Right atrium auricular region (tissue), 2 donors: ENCODE measurements around the gene TUBD1. TPM values are rescaled to one million over a fixed set of nuclear protein-coding genes. Genes with fewer than 3 reads are reported as not detected.
A peak's percentile ranks its signal among the peaks of the same experiment; 100 is the strongest.

Source experiments
- DNase-seq: peaks from one replicate; pipeline ENCODE4 v3.0.0-alpha.2; 2019; ENCODE audit warnings: low spot score
- H3K27ac ChIP-seq, 2 donors: fragments of 200-600 bp; sonication (generic); 1 replicate in 1 of 2; 2 replicates in 1 of 2; pipeline ENCODE4 v1.5.1; 2016 to 2019
- H3K27me3 ChIP-seq, 2 donors: fragments of 200-600 bp; sonication (generic); one replicate each; pipeline versions ENCODE4 v1.5.1 to v1.6.0; 2017 to 2019
- H3K36me3 ChIP-seq: fragments of 200-600 bp; sonication (generic); one replicate; pipeline ENCODE4 v1.5.1; 2016
- H3K4me1 ChIP-seq, 2 donors: fragments of 200-600 bp; sonication (generic); one replicate each; pipeline versions ENCODE4 v1.5.1 to v1.6.0; 2017 to 2019
- H3K4me3 ChIP-seq, 2 donors: fragments of 200-600 bp; sonication (generic); 1 replicate in 1 of 2; 2 replicates in 1 of 2; pipeline ENCODE4 v1.5.1; 2017 to 2019; ENCODE audit warnings: mild to moderate bottlenecking in 1 of 2, moderate library complexity in 1 of 2
- H3K9me3 ChIP-seq, 2 donors: fragments of 200-600 bp; sonication (generic); one replicate each; pipeline ENCODE4 v1.5.1; 2019
- total RNA-seq, 2 donors: library from RNA; depleted of rRNA; stranded (reverse); fragments of >200 nt; gene quantifications; one replicate each; pipeline ENCODE4 v1.1.0, GENCODE V29; 2016
- TF ChIP-seq, protein P1 (sequence below), 2 donors: fragments of 200-600 bp; sonication (generic); IDR thresholded peaks; one replicate each; pipeline ENCODE4 v1.5.1; 2019; ENCODE audit warnings: antibody characterized with exemption in 2 of 2

Gene TUBD1
- total RNA-seq, 2 donors from 2014 or later = 6.1 to 8.0 TPM

DNA sequence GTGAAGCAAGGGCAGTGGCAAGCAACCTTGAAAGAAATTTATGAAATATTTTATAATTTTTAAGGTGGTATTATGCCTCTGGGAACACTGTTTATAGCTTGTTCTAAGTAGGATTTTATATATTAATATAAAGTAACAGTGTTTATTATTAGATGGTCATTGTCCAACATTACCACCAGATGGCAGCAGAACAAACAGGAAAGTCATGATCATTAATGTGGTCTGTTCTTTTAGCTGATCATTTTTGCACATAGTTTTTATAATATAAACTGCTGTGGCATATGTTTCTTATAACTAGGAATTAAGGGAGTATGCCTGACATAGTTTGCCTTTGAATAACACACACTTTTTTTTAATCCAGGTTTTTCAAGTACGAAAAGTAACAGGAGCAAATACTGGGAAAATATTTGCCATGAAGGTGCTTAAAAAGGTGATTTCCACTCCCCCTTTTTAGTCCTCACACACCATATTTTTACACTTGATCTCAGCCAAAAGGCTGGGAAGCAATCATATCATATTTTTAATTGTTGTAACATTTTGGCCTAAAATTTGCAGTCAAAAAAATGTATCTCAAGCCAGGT, 21.6 kb upstream of the TUBD1 start:
- no peak for DNase-seq
- Histone ChIP-seq H3K27me3 (no peaks in the 10 kb centered on the region), H3K9me3 (no peaks in the 10 kb centered on the region), H3K36me3 (peaks cover 56% of the 10 kb centered on the region), H3K4me1 (no peaks in the 10 kb centered on the region), H3K27ac (no peak overlapping the region), H3K4me3 (no peak overlapping the region)
- TF ChIP-seq, protein P1, sequence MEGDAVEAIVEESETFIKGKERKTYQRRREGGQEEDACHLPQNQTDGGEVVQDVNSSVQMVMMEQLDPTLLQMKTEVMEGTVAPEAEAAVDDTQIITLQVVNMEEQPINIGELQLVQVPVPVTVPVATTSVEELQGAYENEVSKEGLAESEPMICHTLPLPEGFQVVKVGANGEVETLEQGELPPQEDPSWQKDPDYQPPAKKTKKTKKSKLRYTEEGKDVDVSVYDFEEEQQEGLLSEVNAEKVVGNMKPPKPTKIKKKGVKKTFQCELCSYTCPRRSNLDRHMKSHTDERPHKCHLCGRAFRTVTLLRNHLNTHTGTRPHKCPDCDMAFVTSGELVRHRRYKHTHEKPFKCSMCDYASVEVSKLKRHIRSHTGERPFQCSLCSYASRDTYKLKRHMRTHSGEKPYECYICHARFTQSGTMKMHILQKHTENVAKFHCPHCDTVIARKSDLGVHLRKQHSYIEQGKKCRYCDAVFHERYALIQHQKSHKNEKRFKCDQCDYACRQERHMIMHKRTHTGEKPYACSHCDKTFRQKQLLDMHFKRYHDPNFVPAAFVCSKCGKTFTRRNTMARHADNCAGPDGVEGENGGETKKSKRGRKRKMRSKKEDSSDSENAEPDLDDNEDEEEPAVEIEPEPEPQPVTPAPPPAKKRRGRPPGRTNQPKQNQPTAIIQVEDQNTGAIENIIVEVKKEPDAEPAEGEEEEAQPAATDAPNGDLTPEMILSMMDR (IDR thresholded peaks at IDR 0.05) = peak; percentile 45 to 73

DNA sequence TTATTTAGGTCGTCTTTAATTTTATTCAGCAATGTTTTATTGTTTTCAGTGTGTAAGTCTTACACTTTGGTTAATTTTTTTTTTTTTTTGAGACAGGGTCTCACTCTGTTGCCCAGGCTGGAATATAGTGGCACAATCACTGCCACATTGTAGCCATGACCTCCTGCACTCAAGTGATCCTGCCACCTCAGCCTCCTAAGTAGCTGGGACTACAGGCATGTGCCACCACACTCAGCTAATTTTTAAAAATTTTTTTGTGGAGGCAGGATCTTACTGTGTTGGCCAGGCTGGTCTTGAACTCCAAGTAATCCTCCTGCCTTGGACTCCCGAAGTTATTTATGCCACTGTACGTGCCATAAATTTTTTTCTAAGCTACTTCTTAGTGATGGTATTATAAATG, 14.7 kb upstream of the TUBD1 start:
- DNase-seq = no peak
- Histone ChIP-seq H3K27me3 (no peaks in the 10 kb centered on the region), H3K27ac (no peak overlapping the region), H3K36me3 (peaks cover 1% of the 10 kb centered on the region), H3K4me3 (no peak overlapping the region), H3K9me3 (no peaks in the 10 kb centered on the region), H3K4me1 (no peaks in the 10 kb centered on the region)
- TF ChIP-seq, protein P1 (IDR thresholded peaks at IDR 0.05) = no peak

- H3K4me1 ChIP-seq = peaks cover 0 to 11% of the 10 kb centered on the region in 2 donors
- no peaks in the 10 kb centered on the region for H3K36me3 ChIP-seq
- no peak overlapping the region for H3K4me3 ChIP-seq
- no peaks in the 10 kb centered on the region for H3K27me3 ChIP-seq
- no peaks in the 10 kb centered on the region for H3K9me3 ChIP-seq
- TF ChIP-seq, protein P1 (IDR thresholded peaks at IDR 0.05) = no peak
- H3K27ac ChIP-seq = no peak overlapping the region
- no peak for DNase-seq
These were observed 10.7 kb upstream of the TUBD1 start for GRCh38 chr17:59903455-59903854.

DNA sequence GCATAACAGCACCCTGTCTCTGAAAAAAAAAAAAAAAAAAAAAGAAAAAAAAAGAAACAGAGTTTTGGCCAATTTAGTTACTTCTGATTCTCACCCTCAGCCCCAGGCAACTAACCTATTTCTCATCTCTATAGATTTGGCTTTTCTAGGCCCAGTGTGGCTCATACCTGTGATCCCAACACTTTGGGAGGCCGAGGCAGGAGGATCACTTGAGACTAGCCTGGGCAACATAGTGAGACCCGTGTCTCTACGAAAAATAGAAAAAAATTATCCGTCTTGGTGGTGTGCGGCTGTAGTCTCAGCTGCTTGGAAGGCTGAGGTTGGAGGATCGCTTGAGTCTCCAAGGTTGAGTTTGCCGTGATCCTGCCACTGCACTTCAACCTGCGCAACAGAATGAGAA, 8.9 kb upstream of the TUBD1 start:
- H3K36me3 ChIP-seq = no peaks in the 10 kb centered on the region
- no peaks in the 10 kb centered on the region for H3K27me3 ChIP-seq
- DNase-seq = no peak
- peaks cover 0 to 13% of the 10 kb centered on the region in 2 donors for H3K4me1 ChIP-seq
- no peaks in the 10 kb centered on the region for H3K9me3 ChIP-seq
- TF ChIP-seq, protein P1 (IDR thresholded peaks at IDR 0.05) = no peak
- H3K4me3 ChIP-seq = no peak overlapping the region
- H3K27ac ChIP-seq = no peak overlapping the region

DNA sequence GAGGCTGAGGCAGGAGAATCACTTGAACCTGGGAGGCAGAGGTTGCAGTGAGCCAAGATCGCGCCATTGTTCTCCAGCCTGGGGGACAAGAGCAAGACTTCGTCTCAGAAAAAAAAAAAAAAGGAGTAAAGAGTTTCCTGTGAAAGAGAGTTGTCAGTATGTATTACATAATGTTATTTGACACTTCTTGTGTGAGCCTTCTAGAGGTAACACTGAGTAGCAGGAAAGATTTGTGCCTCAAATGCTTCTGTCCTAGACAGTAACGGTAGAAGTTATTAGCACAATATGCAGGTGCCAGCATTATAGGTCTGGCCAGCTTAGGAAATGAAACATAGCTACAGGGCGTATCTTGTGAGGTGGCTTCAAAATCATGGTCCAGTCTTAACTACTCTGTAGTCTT, 6.4 kb upstream of the TUBD1 start:
- H3K4me3 ChIP-seq = no peak overlapping the region
- no peak overlapping the region for H3K27ac ChIP-seq
- TF ChIP-seq, protein P1 (IDR thresholded peaks at IDR 0.05) = peak in 1 of 2 donors; percentile 33
- H3K27me3 ChIP-seq = no peaks in the 10 kb centered on the region
- H3K4me1 ChIP-seq = peaks cover 0 to 19% of the 10 kb centered on the region in 2 donors
- DNase-seq = no peak
- H3K36me3 ChIP-seq = no peaks in the 10 kb centered on the region
- no peaks in the 10 kb centered on the region for H3K9me3 ChIP-seq

- TF ChIP-seq, protein P1 (IDR thresholded peaks at IDR 0.05) = no peak
These were observed 4.3 kb upstream of the TUBD1 start for GRCh38 chr17:59897090-59897489.

More at GRCh38 chr17:59897090-59897489, 4.3 kb upstream of the TUBD1 start:
- H3K27ac ChIP-seq = no peak overlapping the region
- no peaks in the 10 kb centered on the region for H3K9me3 ChIP-seq
- no peak for DNase-seq
- H3K36me3 ChIP-seq = no peaks in the 10 kb centered on the region
- H3K4me1 ChIP-seq = peaks cover 0 to 25% of the 10 kb centered on the region in 2 donors
- no peaks in the 10 kb centered on the region for H3K27me3 ChIP-seq
- H3K4me3 ChIP-seq = no peak overlapping the region
